ENCODE data around the gene CXXC5.

The CXXC5 gene

DNA sequence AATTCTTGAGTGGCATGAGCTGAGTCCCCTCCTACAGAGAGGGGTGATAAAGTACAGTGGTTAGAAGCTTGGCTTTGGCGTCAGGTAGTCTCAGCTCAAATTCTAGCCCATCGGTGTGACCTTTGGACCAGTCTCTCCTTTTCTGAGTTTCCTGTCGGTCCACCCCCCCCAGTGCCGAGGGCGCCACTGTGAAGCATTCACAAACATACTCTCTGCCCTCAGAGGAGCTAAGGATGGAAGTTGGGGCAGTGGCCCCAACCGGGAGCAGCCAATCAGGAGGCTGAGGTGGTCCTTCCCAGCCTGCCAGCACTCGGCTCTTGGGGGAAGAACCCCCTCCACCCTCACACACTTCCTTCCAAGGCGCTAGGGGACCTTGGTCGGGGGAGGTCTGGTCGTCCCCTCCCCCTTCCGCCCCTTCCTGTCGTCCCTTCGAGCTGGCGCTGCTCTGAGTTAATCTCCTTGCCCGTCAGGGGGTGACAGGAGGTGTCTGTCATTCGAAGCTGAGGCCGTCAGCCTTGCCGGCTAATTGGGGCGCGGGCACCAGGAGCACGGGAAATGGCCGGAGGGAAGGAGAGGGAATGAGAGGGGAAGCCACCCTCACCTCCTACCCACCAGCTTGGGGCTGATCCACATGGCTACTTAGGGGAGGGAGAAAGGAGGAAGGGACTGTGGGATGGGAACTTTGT lies 53.0 kb downstream of the CXXC5 start:
- Histone ChIP-seq H3K4me3 (no peak overlapping the region), H3K4me1 (peaks cover 4 to 36% (median 33%) of the 10 kb centered on the region in 4 donors), H3K27me3 (no peaks in the 10 kb centered on the region), H3K9me3 (no peaks in the 10 kb centered on the region), H3K27ac (no peak overlapping the region), H3K36me3 (no peaks in the 10 kb centered on the region)
- intact Hi-C loops (cut with DNase I; ENCODE audit: low total_unique reads): loop anchor here (10.0 kb wide), 1 partner anchor 506 kb away; the partner anchor contains the start of gene SIL1
- DNase-seq: no peak
- TF ChIP-seq CTCF (IDR thresholded peaks at IDR 0.05): no peak

DNA sequence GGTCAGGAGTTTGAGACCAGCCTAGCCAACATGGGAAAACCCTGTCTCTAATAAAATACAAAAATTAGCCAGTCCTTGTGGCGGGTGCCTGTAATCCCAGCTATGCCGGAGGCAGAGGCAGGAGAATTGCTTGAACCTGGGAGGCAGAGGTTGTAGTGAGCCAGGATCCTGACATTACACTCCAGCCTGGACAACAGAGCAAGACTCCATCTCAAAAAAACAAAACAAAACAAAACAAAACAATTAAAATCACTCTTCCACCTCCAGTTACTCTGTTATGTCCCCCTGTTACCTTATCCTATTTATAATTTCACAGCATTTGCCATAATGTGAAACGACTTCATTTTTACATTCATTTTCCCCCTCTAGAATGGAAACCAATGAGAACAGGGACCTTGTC lies 54.4 kb downstream of the CXXC5 start:
- no peak overlapping the region for H3K27ac ChIP-seq
- TF ChIP-seq CTCF (IDR thresholded peaks at IDR 0.05): no peak
- peaks cover 4 to 23% (median 20%) of the 10 kb centered on the region in 4 donors for H3K4me1 ChIP-seq
- H3K27me3 ChIP-seq: no peaks in the 10 kb centered on the region
- no peaks in the 10 kb centered on the region for H3K9me3 ChIP-seq
- no peak overlapping the region for H3K4me3 ChIP-seq
- no peaks in the 10 kb centered on the region for H3K36me3 ChIP-seq
- no peak for DNase-seq
- intact Hi-C loops (cut with DNase I; ENCODE audit: low total_unique reads): loop anchor here (10.0 kb wide), 1 partner anchor 508 kb away; the partner anchor contains the start of gene SIL1

DNA sequence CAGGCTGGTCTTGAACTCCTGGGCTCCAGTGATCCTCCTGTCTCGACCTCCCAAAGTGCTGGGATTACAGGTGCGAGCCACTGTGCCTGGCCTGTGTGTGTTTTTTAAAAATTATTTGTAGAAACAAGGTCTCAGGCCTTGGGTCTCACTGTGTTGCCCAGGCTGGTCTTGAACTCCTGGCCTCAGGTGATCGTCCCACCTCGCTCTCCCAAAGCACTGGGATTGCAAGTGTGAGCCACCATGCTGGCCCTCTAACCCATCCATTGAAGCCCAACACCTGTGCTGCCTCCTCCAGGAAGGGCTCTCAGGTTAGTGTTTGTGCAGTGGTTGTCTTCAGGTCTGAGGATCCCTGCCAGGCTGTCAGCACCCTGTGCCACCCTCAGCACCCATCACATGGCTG lies 56.6 kb downstream of the CXXC5 start:
- intact Hi-C loops (cut with DNase I; ENCODE audit: low total_unique reads): loop anchor here (10.0 kb wide), 1 partner anchor 510 kb away; the partner anchor contains the start of gene SIL1
- H3K9me3 ChIP-seq: no peaks in the 10 kb centered on the region

GRCh38 chr5:139705191-139705590 lies 57.0 kb downstream of the CXXC5 start:
- intact Hi-C loops (cut with DNase I; ENCODE audit: low total_unique reads): loop anchor here (10.0 kb wide), 1 partner anchor 510 kb away; the partner anchor contains the start of gene SIL1
- H3K4me3 ChIP-seq: no peak overlapping the region
- H3K27ac ChIP-seq: no peak overlapping the region
- no peaks in the 10 kb centered on the region for H3K36me3 ChIP-seq
- TF ChIP-seq CTCF (IDR thresholded peaks at IDR 0.05): no peak
- peaks cover 0 to 22% (median 19%) of the 10 kb centered on the region in 4 donors for H3K4me1 ChIP-seq
- no peaks in the 10 kb centered on the region for H3K27me3 ChIP-seq
- no peaks in the 10 kb centered on the region for H3K9me3 ChIP-seq
- no peak for DNase-seq

More for the DNA sequence above, 56.6 kb downstream of the CXXC5 start:
- TF ChIP-seq CTCF (IDR thresholded peaks at IDR 0.05): no peak
- Histone ChIP-seq H3K27ac (no peak overlapping the region), H3K4me3 (no peak overlapping the region), H3K4me1 (peaks cover 0 to 17% (median 15%) of the 10 kb centered on the region in 4 donors), H3K36me3 (no peaks in the 10 kb centered on the region), H3K27me3 (no peaks in the 10 kb centered on the region)
- DNase-seq: no peak

GRCh38 chr5:139705655-139706587 lies 57.8 kb downstream of the CXXC5 start:
- H3K4me3 ChIP-seq: no peak overlapping the region
- DNase-seq: no peak
- no peak overlapping the region for H3K27ac ChIP-seq
- H3K36me3 ChIP-seq: no peaks in the 10 kb centered on the region
- intact Hi-C loops (cut with DNase I; ENCODE audit: low total_unique reads): loop anchor here (10.0 kb wide), 1 partner anchor 511 kb away; the partner anchor contains the start of gene SIL1
- no peaks in the 10 kb centered on the region for H3K9me3 ChIP-seq
- no peak for TF ChIP-seq CTCF (IDR thresholded peaks at IDR 0.05)
- no peaks in the 10 kb centered on the region for H3K27me3 ChIP-seq
- H3K4me1 ChIP-seq: peaks cover 0 to 29% (median 26%) of the 10 kb centered on the region in 4 donors
